GM12891 (cell line): ENCODE results near the gene ZNF677.
"Not testable (repeated sequence)": the region's sequence is repeated elsewhere in the genome, so short reads cannot be mapped to it uniquely, and the experiment has no call there.

ENCODE experiments used
- DNase-seq: peaks from one replicate; pipeline ENCODE4 v3.0.0; 2011; ENCODE audit warnings: low spot score; ENCODE audit not compliant: insufficient read length
- FAIRE-seq: peaks from 2 replicates; lab custom pipeline; 2011; peaks lifted over from hg19 to GRCh38; lab: Jason Lieb, UNC
- PAX5 ChIP-seq: IDR thresholded peaks from 2 replicates; pipeline ENCODE4 v1.6.1; 2011; ENCODE audit warnings: low read length, moderate library complexity, mild to moderate bottlenecking; ENCODE audit not compliant: insufficient read depth, severe bottlenecking
- POLR2A ChIP-seq: IDR thresholded peaks from 2 replicates; pipeline ENCODE4 v1.6.1; 2011; ENCODE audit warnings: low read depth, low read length, control low read depth
- POLR2AphosphoS5 ChIP-seq: IDR thresholded peaks from 2 replicates; pipeline ENCODE4 v1.6.1; 2011; ENCODE audit warnings: low read depth, low read length, control low read depth
- POU2F2 ChIP-seq: IDR thresholded peaks from 2 replicates; pipeline ENCODE4 v1.6.1; 2011; ENCODE audit warnings: low read depth, mild to moderate bottlenecking, control low read depth, low read length, moderate library complexity
- SPI1 ChIP-seq: IDR thresholded peaks from 2 replicates; pipeline ENCODE4 v1.6.1; 2011; ENCODE audit warnings: low read depth, low read length, control low read depth
- TAF1 ChIP-seq: IDR thresholded peaks from 2 replicates; pipeline ENCODE4 v1.6.1; 2011; ENCODE audit warnings: low read depth, low read length, control low read depth

ZNF677 gene

DNA sequence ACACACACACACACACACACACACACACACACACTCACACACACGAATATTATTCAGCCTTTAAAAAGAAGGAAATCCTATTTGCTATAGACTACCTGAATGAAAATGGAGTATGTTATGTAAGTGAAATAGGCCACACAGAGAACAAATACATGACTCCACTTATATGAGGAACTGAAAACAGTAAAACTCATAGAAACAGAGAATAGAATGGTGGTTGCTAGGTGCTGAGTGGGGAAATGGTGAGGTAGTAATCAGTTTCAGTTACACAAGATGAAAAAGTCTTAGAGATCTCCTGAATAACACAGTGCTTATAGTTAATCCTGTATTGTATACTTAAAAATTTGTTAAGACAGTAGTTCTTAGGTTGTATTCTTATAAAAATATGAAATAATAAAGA, 8.2 kb downstream of the ZNF677 start:
- FAIRE-seq, result peak; percentile 52
- TF ChIP-seq SPI1 (peak; percentile 93), PAX5 (no peak)
- no peak for DNase-seq

GRCh38 chr19:53237114-53237777, 17.4 kb downstream of the ZNF677 start:
- no peak for FAIRE-seq

DNA sequence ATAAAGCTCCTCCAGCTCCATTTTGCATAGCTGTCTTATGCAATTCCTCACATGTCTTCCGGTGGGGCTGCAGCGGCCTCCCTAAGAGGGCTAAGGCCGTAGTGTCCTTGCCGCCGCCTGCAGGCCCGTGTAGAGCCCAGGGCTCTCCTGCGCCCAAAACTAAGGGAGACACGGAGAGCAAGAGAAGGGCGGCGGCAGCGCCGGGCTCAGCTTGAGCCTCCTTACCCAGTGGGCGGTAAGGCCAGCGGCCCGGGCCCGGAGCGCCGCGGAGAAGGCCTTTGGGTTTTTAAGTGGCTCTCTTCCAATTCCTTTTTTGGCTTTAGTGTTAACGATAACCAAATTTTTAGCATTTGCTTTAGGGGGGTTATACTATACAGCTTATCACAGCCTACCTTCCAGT, 30.1 kb downstream of the ZNF677 start:
- TF ChIP-seq POLR2AphosphoS5 (no peak), POLR2A (no peak), SPI1 (no peak), TAF1 (no peak), POU2F2 (no peak), PAX5 (no peak)
- FAIRE-seq (no peak), DNase-seq (no peak)

More at GRCh38 chr19:53237114-53237777, 17.4 kb downstream of the ZNF677 start:
- no peak for DNase-seq
- no peak for TF ChIP-seq POLR2AphosphoS5

DNA sequence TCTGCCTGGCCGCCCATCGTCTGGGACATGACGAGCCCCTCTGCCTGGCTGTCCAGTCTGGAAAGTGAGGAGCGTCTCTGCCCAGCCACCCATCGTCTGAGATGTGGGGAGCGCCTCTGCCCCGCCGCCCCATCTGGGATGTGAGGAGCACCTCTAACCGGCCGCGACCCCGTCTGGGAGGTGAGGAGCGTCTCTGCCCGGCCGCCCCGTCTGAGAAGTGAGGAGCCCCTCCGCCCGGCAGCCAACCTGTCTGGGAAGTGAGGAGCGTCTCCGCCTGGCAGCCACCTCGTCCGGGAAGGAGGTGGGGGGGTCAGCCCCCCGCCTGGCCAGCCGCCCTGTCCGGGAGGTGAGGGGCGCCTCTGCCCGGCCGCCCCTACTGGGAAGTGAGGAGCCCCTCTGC, 32.0 kb downstream of the ZNF677 start:
- not testable (repeated sequence) for FAIRE-seq, DNase-seq

- no peak for TF ChIP-seq PAX5
- no peak for TF ChIP-seq SPI1
- no peak for TF ChIP-seq POLR2A
- no peak for TF ChIP-seq TAF1
- no peak for TF ChIP-seq POU2F2
- no peak for TF ChIP-seq POLR2AphosphoS5
- FAIRE-seq (no peak), DNase-seq (no peak)
Observed at GRCh38 chr19:53212703-53213320, 41.9 kb downstream of the ZNF677 start.

DNA sequence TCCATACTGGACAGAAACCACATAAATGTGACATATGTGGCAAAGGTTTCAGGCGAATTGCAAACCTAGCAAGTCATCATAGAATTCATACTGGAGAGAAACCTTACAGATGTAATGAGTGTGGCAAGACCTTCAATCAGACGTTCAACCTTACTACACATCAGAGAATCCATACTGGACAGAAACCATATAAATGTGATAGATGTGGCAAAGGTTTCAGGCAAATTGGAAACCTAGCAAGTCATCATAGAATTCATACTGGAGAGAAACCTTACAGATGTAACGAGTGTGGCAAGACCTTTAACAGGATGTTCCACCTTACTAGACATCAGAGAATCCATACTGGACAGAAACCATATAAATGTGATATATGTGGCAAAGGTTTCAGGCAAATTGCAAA, 43.1 kb downstream of the ZNF677 start:
- FAIRE-seq, DNase-seq: not testable (repeated sequence)

GRCh38 chr19:53196777-53197396, 57.8 kb downstream of the ZNF677 start:
- DNase-seq (peak; percentile 93), FAIRE-seq (peak; percentile 75)
- peak; percentile 77 for TF ChIP-seq POLR2AphosphoS5
- no peak for TF ChIP-seq PAX5
- 0 out of 2 replicates have a peak, but pooled peaks have one; percentile 39 for TF ChIP-seq TAF1
- TF ChIP-seq POU2F2, result 0 out of 2 replicates have a peak, but pooled peaks have one; percentile 20
- peak; percentile 77 for TF ChIP-seq POLR2A
- TF ChIP-seq SPI1, result 0 out of 2 replicates have a peak, but pooled peaks have one; percentile 4

GRCh38 chr19:53195265-53195903, 59.3 kb downstream of the ZNF677 start:
- FAIRE-seq (peak; percentile 81), DNase-seq (peak; percentile 43)
- TF ChIP-seq TAF1 (no peak), SPI1 (no peak), POU2F2 (no peak), POLR2A (no peak), PAX5 (no peak), POLR2AphosphoS5 (no peak)

- no peak for DNase-seq
- TF ChIP-seq POLR2A (no peak), TAF1 (no peak), POU2F2 (no peak), SPI1 (no peak)
- no peak for FAIRE-seq
Observed at GRCh38 chr19:53193535-53194222, 61.0 kb downstream of the ZNF677 start.

DNA sequence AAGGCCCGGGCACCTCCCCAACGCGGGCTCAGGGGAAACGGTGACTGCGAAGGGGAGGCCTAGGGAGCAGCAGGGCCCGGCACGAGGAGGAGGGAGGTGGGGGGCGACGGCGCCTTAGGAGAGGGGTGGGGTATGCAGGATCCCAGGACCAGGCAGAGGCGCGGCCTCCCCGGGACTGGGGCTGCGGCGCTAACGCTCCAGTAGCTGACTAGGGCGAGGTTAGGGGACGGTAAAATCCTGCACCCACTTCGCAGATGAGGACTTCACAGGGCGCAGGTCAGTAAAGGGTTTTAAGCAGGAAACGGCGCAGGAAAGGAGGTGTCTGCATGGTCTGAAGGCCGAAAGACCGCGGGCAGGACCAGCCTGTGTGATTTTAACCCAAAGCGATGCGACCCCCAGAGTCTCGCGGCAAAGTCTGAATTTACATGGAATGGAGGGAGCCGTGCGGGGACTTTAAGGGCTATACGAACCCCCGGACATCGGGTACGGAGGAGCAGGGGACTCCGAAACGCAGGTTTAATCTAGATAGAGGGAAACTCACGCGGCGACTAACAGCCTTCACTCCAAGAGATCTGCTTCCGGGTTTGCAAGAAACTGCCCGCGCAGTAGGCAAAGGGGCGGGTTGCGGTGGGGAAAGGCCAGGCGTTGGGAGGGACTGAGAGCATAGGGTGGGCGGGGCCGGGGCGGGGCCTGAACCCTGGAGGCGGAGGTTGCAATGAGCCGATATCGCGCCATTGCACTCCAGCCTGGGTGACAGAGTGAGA, 61.7 kb downstream of the ZNF677 start, which contains the start of gene ZNF665:
TSS of gene ZNF665 (minus strand) at position 588 of the 764 bp plus-strand sequence. CDS start 10,460 bp downstream, outside the sequence.
- FAIRE-seq (peak; percentile 31), DNase-seq (peak; percentile 53)
- TF ChIP-seq POLR2A (peak; percentile 60; the same call in 1 of the 2 replicates), PAX5 (no peak), POLR2AphosphoS5 (peak; percentile 25; the same call in 1 of the 2 replicates), SPI1 (no peak), POU2F2 (no peak), TAF1 (peak; percentile 21; the same call in 1 of the 2 replicates)
